ENCODE results near the gene CDC34.

DNA sequence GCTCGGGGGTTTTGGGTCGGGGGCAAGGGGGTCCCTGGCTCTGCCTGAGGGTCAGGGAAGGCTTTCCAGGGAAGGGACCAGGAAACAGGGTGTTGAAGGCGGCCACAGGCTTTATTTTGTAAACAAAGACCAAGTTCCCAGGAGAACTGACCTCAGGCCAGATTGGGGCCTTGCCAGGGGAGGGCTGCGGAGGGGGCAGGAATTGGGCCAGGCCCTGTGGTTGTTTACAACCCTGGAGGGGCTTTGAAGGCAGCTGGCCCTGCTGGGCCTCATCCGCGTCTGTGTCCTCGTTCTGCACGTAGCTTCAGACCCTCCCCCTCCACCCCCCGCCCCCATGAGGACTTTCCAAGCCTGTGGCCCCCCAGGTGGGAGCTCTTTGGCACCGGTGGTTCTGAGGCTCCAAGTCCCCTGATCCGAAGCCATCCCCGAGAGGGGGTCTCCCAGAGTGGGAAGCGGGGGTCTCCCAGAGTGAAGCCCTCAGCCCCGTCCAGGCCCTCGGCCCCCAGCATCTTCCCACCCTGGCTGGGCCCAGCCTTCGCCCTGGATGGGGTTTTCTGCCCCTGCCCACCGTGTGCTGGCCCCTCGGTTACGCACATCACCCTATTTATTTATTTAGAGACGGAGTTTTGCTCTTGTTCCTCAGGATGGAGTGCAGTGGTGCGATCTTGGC, 27.3 kb downstream of the CDC34 start:
- TF ChIP-seq, protein P1, sequence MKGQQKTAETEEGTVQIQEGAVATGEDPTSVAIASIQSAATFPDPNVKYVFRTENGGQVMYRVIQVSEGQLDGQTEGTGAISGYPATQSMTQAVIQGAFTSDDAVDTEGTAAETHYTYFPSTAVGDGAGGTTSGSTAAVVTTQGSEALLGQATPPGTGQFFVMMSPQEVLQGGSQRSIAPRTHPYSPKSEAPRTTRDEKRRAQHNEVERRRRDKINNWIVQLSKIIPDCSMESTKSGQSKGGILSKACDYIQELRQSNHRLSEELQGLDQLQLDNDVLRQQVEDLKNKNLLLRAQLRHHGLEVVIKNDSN (IDR thresholded peaks at IDR 0.05) = no peak
- TF ChIP-seq CREB1 (IDR thresholded peaks at IDR 0.05; ENCODE audit: low read depth) (no peak), EGR1 (IDR thresholded peaks at IDR 0.05) (no peak), NFIC (IDR thresholded peaks at IDR 0.05) (no peak)
